Loucy (cell line): ENCODE data around the gene MAPK6.

Experiments used
- H2AFZ ChIP-seq: fragments of 200-600 bp; sonication (generic); 2 replicates; pipeline ENCODE4 v1.6.0; 2016; ENCODE audit warnings: antibody characterized with exemption, mild to moderate bottlenecking, low read length, moderate library complexity
- H3F3A ChIP-seq: fragments of 200-600 bp; 2 replicates; pipeline ENCODE4 v1.6.0; 2016; ENCODE audit warnings: antibody characterized with exemption, low read depth, mild to moderate bottlenecking
- H3K27me3 ChIP-seq: fragments of 200-600 bp; sonication (generic); 2 replicates; pipeline ENCODE4 v1.6.1; 2014; ENCODE audit warnings: low read length, mild to moderate bottlenecking; ENCODE audit not compliant: insufficient read depth, poor library complexity, severe bottlenecking
- H3K36me3 ChIP-seq: fragments of 200-600 bp; sonication (generic); 2 replicates; pipeline ENCODE4 v1.6.1; 2016; ENCODE audit warnings: low read length; ENCODE audit not compliant: insufficient read depth
- H3K4me1 ChIP-seq: fragments of 200-600 bp; sonication (generic); 2 replicates; pipeline ENCODE4 v1.5.1; 2014; ENCODE audit warnings: low read length, mild to moderate bottlenecking; ENCODE audit not compliant: insufficient read depth, poor library complexity, severe bottlenecking
- H3K4me2 ChIP-seq: fragments of 200-600 bp; sonication (generic); 2 replicates; pipeline ENCODE4 v1.6.0; 2014; ENCODE audit warnings: antibody characterized with exemption, low read length, low read depth, mild to moderate bottlenecking; ENCODE audit not compliant: poor library complexity, severe bottlenecking
- H3K4me3 ChIP-seq: fragments of 200-600 bp; sonication (generic); 2 replicates; pipeline ENCODE4 v1.5.1; 2014; ENCODE audit warnings: low read length, mild to moderate bottlenecking, mixed read lengths; ENCODE audit not compliant: poor library complexity, severe bottlenecking
- H3K79me2 ChIP-seq: fragments of 200-600 bp; sonication (generic); 2 replicates; pipeline ENCODE4 v1.6.1; 2014; ENCODE audit warnings: low read length; ENCODE audit not compliant: insufficient read depth
- H3K9ac ChIP-seq: fragments of 200-600 bp; sonication (generic); 2 replicates; pipeline ENCODE4 v1.6.0; 2014; ENCODE audit warnings: mild to moderate bottlenecking, low read depth, low read length, moderate library complexity; ENCODE audit not compliant: poor library complexity, severe bottlenecking
- H3K9me2 ChIP-seq: fragments of 200-600 bp; sonication (generic); replicated peaks from 2 replicates; pipeline ENCODE4 v1.6.1; 2016; ENCODE audit warnings: low read depth, low read length, mixed read lengths
- H3K9me3 ChIP-seq: fragments of 200-600 bp; sonication (generic); 2 replicates; pipeline ENCODE4 v1.6.1; 2014; ENCODE audit warnings: mild to moderate bottlenecking, antibody characterized with exemption, low read length, low read depth; ENCODE audit not compliant: insufficient read depth
- H4K20me1 ChIP-seq: fragments of 200-600 bp; sonication (generic); 2 replicates; pipeline ENCODE4 v1.6.0; 2014; ENCODE audit warnings: antibody characterized with exemption, low read length, mild to moderate bottlenecking; ENCODE audit not compliant: insufficient read depth, poor library complexity, severe bottlenecking
- CTCF ChIP-seq: fragments of 200-600 bp; sonication (generic); conservative IDR thresholded peaks from 2 replicates; pipeline ENCODE4 v1.5.1; 2014; ENCODE audit warnings: mild to moderate bottlenecking, antibody characterized with exemption, low read length
- EZH2phosphoT487 ChIP-seq: fragments of 200-600 bp; IDR thresholded peaks from 2 replicates; pipeline ENCODE4 v1.6.1; 2018; ENCODE audit warnings: antibody characterized with exemption, mild to moderate bottlenecking, moderate library complexity, borderline replicate concordance

Gene MAPK6

GRCh38 chr15:52018244-52018643 is 775 bp upstream of the MAPK6 start:
- peak overlapping the region; percentile 72 for H3K4me3 ChIP-seq
- no peaks in the 10 kb centered on the region for H3K9me2 ChIP-seq
- H3K4me2 ChIP-seq, result peak overlapping the region; percentile 73
- no peaks in the 10 kb centered on the region for H3K27me3 ChIP-seq
- peaks cover 35% of the 10 kb centered on the region for H3K4me1 ChIP-seq
- peak overlapping the region; percentile 71 for H3K9ac ChIP-seq
- H3K36me3 ChIP-seq, result no peaks in the 10 kb centered on the region
- no peaks in the 10 kb centered on the region for H3K9me3 ChIP-seq
- peaks cover 31% of the 10 kb centered on the region for H4K20me1 ChIP-seq
- peak overlapping the region; percentile 76 for H2AFZ ChIP-seq
- TF ChIP-seq CTCF (no peak), EZH2phosphoT487 (no peak)
- no peaks in the 10 kb centered on the region for H3F3A ChIP-seq
- H3K79me2 ChIP-seq, result peaks cover 37% of the 10 kb centered on the region

- H3K9ac ChIP-seq, result peak overlapping the region; percentile 85
- no peaks in the 10 kb centered on the region for H3K9me2 ChIP-seq
- H3K36me3 ChIP-seq, result no peaks in the 10 kb centered on the region
- no peaks in the 10 kb centered on the region for H3F3A ChIP-seq
- H3K9me3 ChIP-seq, result no peaks in the 10 kb centered on the region
- peaks cover 37% of the 10 kb centered on the region for H3K4me1 ChIP-seq
- TF ChIP-seq EZH2phosphoT487, result no peak
- no peak for TF ChIP-seq CTCF
- peaks cover 51% of the 10 kb centered on the region for H3K79me2 ChIP-seq
- H4K20me1 ChIP-seq, result peaks cover 43% of the 10 kb centered on the region
- peak overlapping the region; percentile 76 for H2AFZ ChIP-seq
- peak overlapping the region; percentile 86 for H3K4me3 ChIP-seq
- H3K4me2 ChIP-seq, result peak overlapping the region; percentile 89
- no peaks in the 10 kb centered on the region for H3K27me3 ChIP-seq
Measured at GRCh38 chr15:52019394-52020220, 588 bp downstream of the MAPK6 start.

- Histone ChIP-seq H3K9ac (peak overlapping the region; percentile 85), H3K36me3 (no peaks in the 10 kb centered on the region), H3F3A (no peaks in the 10 kb centered on the region), H2AFZ (no peak overlapping the region), H3K9me3 (no peaks in the 10 kb centered on the region), H4K20me1 (peaks cover 51% of the 10 kb centered on the region), H3K79me2 (peaks cover 59% of the 10 kb centered on the region), H3K4me2 (peak overlapping the region; percentile 89), H3K4me1 (peaks cover 37% of the 10 kb centered on the region), H3K4me3 (peak overlapping the region; percentile 86), H3K27me3 (no peaks in the 10 kb centered on the region), H3K9me2 (no peaks in the 10 kb centered on the region)
- no peak for TF ChIP-seq EZH2phosphoT487
Measured at GRCh38 chr15:52020221-52021085, 1.4 kb downstream of the MAPK6 start.
